CD4-positive, alpha-beta T cell (primary cell): ENCODE measurements around the gene WWOX. TPM values are rescaled to one million over a fixed set of nuclear protein-coding genes. Genes with fewer than 3 reads are reported as not detected.

Experiments used
- ATAC-seq: fragments of 200-7000 bp; cut with Tn5 transposase; one replicate; pipeline ENCODE4 v1.10.0; 2022; ENCODE audit warnings: mild to moderate bottlenecking; ENCODE audit not compliant: poor library complexity
- CTCF ChIA-PET: fragments of 350-600 bp; sonication (Branson Sonifier 250); formaldehyde crosslinking; loops from one replicate; lab custom pipeline; 2021; ENCODE audit warnings: antibody characterized with exemption, inconsistent platforms; lab: Charles Lee
- POLR2A ChIA-PET: fragments of 350-600 bp; sonication (Branson Sonifier 250); formaldehyde crosslinking; loops from one replicate; lab custom pipeline; 2021; ENCODE audit warnings: antibody characterized with exemption, inconsistent platforms; lab: Charles Lee
- DNase-seq, 14 experiments: peaks; one replicate each; pipeline ENCODE4 v3.0.0-alpha.2; 2013 to 2020; ENCODE audit warnings: mixed read lengths in 2 of 14
- H3K27ac ChIP-seq, 2 donors: one replicate each; pipeline versions ENCODE4 v1.5.1 to v1.7.0; 2013; ENCODE audit warnings: low read length in 2 of 2, low read depth in 1 of 2, mild to moderate bottlenecking in 1 of 2
- H3K27me3 ChIP-seq, 2 experiments: 1 replicate in 1 of 2; 2 replicates in 1 of 2; pipeline versions ENCODE4 v1.6.1 to v1.7.0; 2013; ENCODE audit warnings: low read length in 2 of 2, control low read depth in 1 of 2, mild to moderate bottlenecking in 1 of 2, moderate library complexity in 1 of 2; ENCODE audit not compliant: insufficient read depth in 2 of 2, control insufficient read depth in 1 of 2
- H3K36me3 ChIP-seq: one replicate; pipeline ENCODE4 v1.6.1; 2013; ENCODE audit warnings: low read length, control low read depth; ENCODE audit not compliant: insufficient read depth
- H3K4me1 ChIP-seq: one replicate; pipeline ENCODE4 v1.6.1; 2013; ENCODE audit warnings: low read length, control low read depth; ENCODE audit not compliant: insufficient read depth
- H3K4me3 ChIP-seq: one replicate; pipeline ENCODE4 v1.5.1; 2013; ENCODE audit warnings: mild to moderate bottlenecking, low read length, moderate library complexity
- H3K9me3 ChIP-seq, 2 experiments: 1 replicate in 1 of 2; 2 replicates in 1 of 2; pipeline versions ENCODE4 v1.6.1 to v1.7.0; 2013; ENCODE audit warnings: low read length in 2 of 2, mild to moderate bottlenecking in 2 of 2, control low read depth in 1 of 2, moderate library complexity in 1 of 2; ENCODE audit not compliant: control insufficient read depth in 1 of 2, insufficient read depth in 1 of 2
- H3K27ac Mint-ChIP-seq: one replicate; pipeline ENCODE4 v1.8.0; 2020; ENCODE audit warnings: mixed read lengths
- H3K27me3 Mint-ChIP-seq: one replicate; pipeline ENCODE4 v1.8.0; 2021; ENCODE audit warnings: mixed read lengths
- H3K36me3 Mint-ChIP-seq: one replicate; pipeline ENCODE4 v1.8.0; 2021; ENCODE audit warnings: low read depth, mixed read lengths
- H3K4me1 Mint-ChIP-seq: one replicate; pipeline ENCODE4 v1.8.0; 2021; ENCODE audit warnings: low read depth, mixed read lengths
- H3K4me3 Mint-ChIP-seq: one replicate; pipeline ENCODE4 v1.8.0; 2020; ENCODE audit warnings: mild to moderate bottlenecking, mixed read lengths
- H3K9me3 Mint-ChIP-seq: one replicate; pipeline ENCODE4 v1.8.0; 2020; ENCODE audit warnings: mixed read lengths
- CTCF ChIP-seq: fragments of 200-600 bp; IDR thresholded peaks from one replicate; pipeline ENCODE4 v1.8.0; 2022; ENCODE audit warnings: antibody characterized with exemption, mild to moderate bottlenecking
- intact Hi-C, 2 experiments: fragments of 100-400 bp; cut with DNase I in 1 of 2; cut with micrococcal nuclease in 1 of 2; formaldehyde crosslinking; loops; one replicate each; pipeline versions ENCODE4 v1.15.1 to v1.9.0; 2023 to 2025; cut with DNase I, micrococcal nuclease
- total RNA-seq, 174 experiments: library from RNA in 2 of 174; stranded (reverse) in 2 of 174; gene quantifications; one replicate each; pipeline ENCODE4 v1.2.3 and lab custom pipeline; 2021 to 2026

WWOX gene
- total RNA-seq, 2 experiments from 2014 or later: 19.3 to 21.7 TPM

- no peak for ATAC-seq
- Mint-ChIP-seq H3K4me3 (no peak overlapping the region), H3K27ac (no peak overlapping the region), H3K36me3 (no peaks in the 10 kb centered on the region), H3K4me1 (peaks cover 5% of the 10 kb centered on the region), H3K9me3 (no peaks in the 10 kb centered on the region), H3K27me3 (no peaks in the 10 kb centered on the region)
- POLR2A ChIA-PET: no interaction called here
- peak in 1 of 14 experiments; percentile 6 for DNase-seq
- intact Hi-C loops: no loop called here
- no peaks in the 10 kb centered on the region for H3K27me3 ChIP-seq
- no peak overlapping the region for H3K27ac ChIP-seq
- no peaks in the 10 kb centered on the region for H3K36me3 ChIP-seq
- H3K4me3 ChIP-seq: no peak overlapping the region
- CTCF ChIA-PET: no interaction called here
- no peaks in the 10 kb centered on the region for H3K9me3 ChIP-seq
- TF ChIP-seq CTCF: no peak
- H3K4me1 ChIP-seq: peaks cover 7% of the 10 kb centered on the region
These were observed 907.3 kb downstream of the WWOX start for GRCh38 chr16:79006765-79007164.

- intact Hi-C loops: no loop called here
- Histone ChIP-seq H3K27ac (no peak overlapping the region), H3K27me3 (no peaks in the 10 kb centered on the region), H3K9me3 (no peaks in the 10 kb centered on the region), H3K4me1 (peaks cover 7% of the 10 kb centered on the region), H3K36me3 (no peaks in the 10 kb centered on the region), H3K4me3 (no peak overlapping the region)
- H3K36me3 Mint-ChIP-seq: no peaks in the 10 kb centered on the region
- ATAC-seq (no peak), DNase-seq (no peak)
- H3K27me3 Mint-ChIP-seq: no peaks in the 10 kb centered on the region
- no peak overlapping the region for H3K4me3 Mint-ChIP-seq
- H3K4me1 Mint-ChIP-seq: peaks cover 5% of the 10 kb centered on the region
- ChIA-PET CTCF (no interaction called here), POLR2A (no interaction called here)
- no peaks in the 10 kb centered on the region for H3K9me3 Mint-ChIP-seq
- TF ChIP-seq CTCF: no peak
- no peak overlapping the region for H3K27ac Mint-ChIP-seq
These were observed 908.2 kb downstream of the WWOX start for GRCh38 chr16:79007614-79008013.

- TF ChIP-seq CTCF: no peak
- peaks cover 7% of the 10 kb centered on the region for H3K4me1 ChIP-seq
- Mint-ChIP-seq H3K36me3 (no peaks in the 10 kb centered on the region), H3K27ac (no peak overlapping the region), H3K4me1 (peaks cover 5% of the 10 kb centered on the region), H3K4me3 (no peak overlapping the region), H3K27me3 (no peaks in the 10 kb centered on the region), H3K9me3 (no peaks in the 10 kb centered on the region)
- H3K9me3 ChIP-seq: no peaks in the 10 kb centered on the region
- no peaks in the 10 kb centered on the region for H3K36me3 ChIP-seq
- no peak for ATAC-seq
- DNase-seq: no peak
- ChIA-PET POLR2A (no interaction called here), CTCF (no interaction called here)
- no peaks in the 10 kb centered on the region for H3K27me3 ChIP-seq
- no peak overlapping the region for H3K27ac ChIP-seq
- H3K4me3 ChIP-seq: no peak overlapping the region
- intact Hi-C loops: no loop called here
These were observed 908.8 kb downstream of the WWOX start for GRCh38 chr16:79008036-79008868.
